ENCODE measurements around the gene SPSB3.

The SPSB3 gene

GRCh38 chr16:1788095-1788707, 5.8 kb upstream of the SPSB3 start:
- no peak for DNase-seq

- no peak for DNase-seq
Measured at GRCh38 chr16:1787322-1788094, 5.1 kb upstream of the SPSB3 start.

- no peak for DNase-seq
Measured at GRCh38 chr16:1787056-1787321, 4.6 kb upstream of the SPSB3 start.

GRCh38 chr16:1786242-1787055, 4.1 kb upstream of the SPSB3 start:
- peak; percentile 13 for DNase-seq

GRCh38 chr16:1785846-1786170, 3.4 kb upstream of the SPSB3 start:
- no peak for DNase-seq

GRCh38 chr16:1784977-1785845, 2.8 kb upstream of the SPSB3 start:
- DNase-seq: no peak

GRCh38 chr16:1781758-1782407, 488 bp downstream of the SPSB3 start:
- DNase-seq: peak; percentile 46

- no peak for DNase-seq
Measured at GRCh38 chr16:1781254-1781653, 1.1 kb downstream of the SPSB3 start.

GRCh38 chr16:1780677-1781072, 1.7 kb downstream of the SPSB3 start:
- DNase-seq: no peak

GRCh38 chr16:1779741-1780676, 2.4 kb downstream of the SPSB3 start:
- no peak for DNase-seq

- no peak for DNase-seq
Measured at GRCh38 chr16:1779234-1779701, 3.1 kb downstream of the SPSB3 start.

GRCh38 chr16:1778200-1779179, 3.9 kb downstream of the SPSB3 start:
- no peak for DNase-seq

GRCh38 chr16:1777375-1778199, 4.8 kb downstream of the SPSB3 start:
- no peak for DNase-seq

- DNase-seq: no peak
Measured at GRCh38 chr16:1776991-1777374, 5.4 kb downstream of the SPSB3 start.

GRCh38 chr16:1776672-1776955, 5.8 kb downstream of the SPSB3 start:
- DNase-seq: no peak

- no peak for DNase-seq
Measured at GRCh38 chr16:1775846-1776671, 6.3 kb downstream of the SPSB3 start.

- DNase-seq: no peak
Measured at GRCh38 chr16:1775006-1775845, 7.1 kb downstream of the SPSB3 start.

- no peak for DNase-seq
Measured at GRCh38 chr16:1774448-1774780, 8.0 kb downstream of the SPSB3 start.

Data from 8988T (cell line).